NCI-H128 (cell line): ENCODE results near the gene FUT8.

Source experiments
- DNase-seq: peaks from one replicate; lab custom pipeline; 2025; ENCODE audit not compliant: unreplicated experiment; lab: John Stamatoyannopoulos, UW

FUT8 gene

GRCh38 chr14:65769151-65769550 is 356.6 kb downstream of the FUT8 start:
- DNase-seq = no peak

- DNase-seq = no peak
These were observed 358.2 kb downstream of the FUT8 start for GRCh38 chr14:65770681-65771080.

DNA sequence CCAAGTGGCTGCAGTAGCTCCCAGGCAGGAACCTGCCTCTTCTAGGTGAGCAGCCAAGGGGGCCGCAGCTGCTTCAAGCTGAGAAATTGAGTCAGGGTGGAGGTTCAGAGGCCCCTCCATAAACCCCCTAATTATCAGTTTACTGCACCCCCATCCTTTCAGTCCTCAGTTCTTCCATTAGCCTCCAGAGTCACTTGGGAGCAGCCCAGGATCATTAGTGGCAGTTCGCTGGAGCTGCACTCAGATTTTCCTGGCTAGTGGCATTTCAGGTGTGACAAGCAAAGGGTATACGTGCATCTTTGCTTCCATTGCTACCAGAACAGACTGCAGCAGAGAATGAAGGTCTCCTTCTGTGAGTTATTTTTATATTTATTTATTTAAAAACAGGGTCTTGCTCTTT is 358.7 kb downstream of the FUT8 start:
- no peak for DNase-seq

DNA sequence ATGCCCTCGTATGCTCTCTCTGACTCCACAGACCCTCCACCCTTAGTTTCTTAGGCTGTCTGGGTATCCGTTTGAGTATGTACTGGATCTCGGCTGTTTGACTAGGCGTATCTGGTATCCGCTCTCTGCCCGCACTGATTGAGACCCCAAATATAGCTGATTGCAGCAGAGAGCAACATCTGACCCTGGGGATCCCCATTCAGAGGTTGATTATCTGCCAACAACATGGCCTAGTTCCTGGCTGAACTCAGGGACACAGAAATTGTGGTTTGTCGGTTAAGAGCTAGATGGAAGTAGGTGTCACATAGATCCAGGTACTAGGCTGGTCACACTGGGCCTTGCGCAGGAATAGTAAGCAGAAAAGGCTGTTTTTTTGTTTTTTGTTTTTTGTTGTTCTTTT is 359.9 kb downstream of the FUT8 start:
- no peak for DNase-seq

DNA sequence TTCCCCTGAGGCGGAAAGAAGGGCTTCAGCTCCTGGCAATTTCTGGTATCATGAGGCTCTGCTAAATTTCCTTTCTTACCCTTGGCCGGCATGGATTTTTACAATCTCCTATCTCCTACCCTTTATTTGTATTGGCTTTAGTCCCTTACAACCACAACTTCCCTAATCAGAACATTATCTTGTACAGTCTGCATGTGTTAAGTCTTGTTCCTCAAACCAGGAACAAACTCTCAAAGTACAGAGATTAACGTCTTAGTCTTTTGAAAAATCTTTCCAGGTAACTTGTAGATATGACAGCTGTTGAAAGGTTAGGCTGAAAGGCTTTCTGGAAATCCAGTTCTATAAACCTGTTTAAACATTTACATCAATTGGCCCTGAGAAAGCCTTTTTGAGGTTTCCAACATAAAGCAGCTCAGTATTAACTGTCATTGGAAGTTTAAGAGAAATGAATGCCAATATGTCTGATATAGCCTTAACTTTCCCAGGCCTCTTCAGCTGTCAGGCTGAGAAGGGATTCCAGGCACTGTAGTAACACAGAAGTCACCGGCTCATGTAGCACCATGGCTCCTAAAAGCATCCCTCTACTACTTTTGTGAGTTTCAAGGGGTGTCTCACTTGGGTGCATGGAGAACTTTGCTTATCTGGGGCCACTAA is 360.5 kb downstream of the FUT8 start:
- no peak for DNase-seq

DNA sequence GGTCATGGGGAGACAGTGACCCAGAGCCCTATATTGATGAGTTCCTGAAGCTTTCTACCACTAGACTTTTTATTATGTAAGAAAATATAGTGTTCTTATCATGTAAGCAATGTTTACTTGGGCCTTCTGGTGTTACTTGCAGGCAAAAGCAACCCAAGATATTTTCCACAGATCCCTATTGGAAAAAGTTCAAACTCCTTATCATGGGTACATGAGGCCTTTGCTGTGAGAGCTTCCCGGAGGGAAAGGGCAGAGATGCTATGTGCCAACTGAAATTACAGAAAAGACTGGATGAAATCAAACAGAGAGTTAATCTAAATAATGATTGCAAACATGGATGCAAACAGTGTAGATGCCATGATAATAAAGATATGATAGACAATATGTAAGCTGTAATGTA is 361.5 kb downstream of the FUT8 start:
- no peak for DNase-seq

DNA sequence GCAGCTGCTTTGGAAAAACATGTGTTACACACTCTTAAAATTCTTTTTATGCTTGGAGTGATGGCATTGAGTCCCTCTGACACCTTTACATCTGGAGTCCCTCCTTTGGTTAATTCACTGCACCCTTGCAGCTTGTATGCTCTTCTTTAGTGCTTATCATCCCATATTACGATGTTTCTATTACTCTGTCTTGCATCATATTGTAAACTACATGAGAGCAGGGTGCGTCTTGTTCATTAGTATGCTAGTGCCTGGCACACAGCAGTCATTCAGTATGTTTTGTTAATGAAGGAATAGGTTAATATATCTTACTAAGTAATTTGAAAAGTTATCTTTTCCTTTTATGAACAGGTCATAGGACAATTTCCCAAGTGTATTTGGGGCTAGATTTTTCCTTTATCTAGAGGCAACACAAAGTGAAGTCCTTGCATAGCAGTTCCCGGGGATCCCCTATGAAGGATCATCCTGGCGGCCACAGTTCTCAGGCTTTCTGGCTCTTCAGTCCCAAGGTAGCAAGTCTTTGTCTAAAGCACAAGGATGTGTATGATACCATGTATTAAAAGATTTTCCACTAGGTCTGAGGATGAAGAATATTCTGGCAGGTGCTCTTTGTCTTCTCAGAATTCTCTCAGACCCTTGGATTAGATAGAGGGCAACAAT is 363.8 kb downstream of the FUT8 start:
- no peak for DNase-seq

DNA sequence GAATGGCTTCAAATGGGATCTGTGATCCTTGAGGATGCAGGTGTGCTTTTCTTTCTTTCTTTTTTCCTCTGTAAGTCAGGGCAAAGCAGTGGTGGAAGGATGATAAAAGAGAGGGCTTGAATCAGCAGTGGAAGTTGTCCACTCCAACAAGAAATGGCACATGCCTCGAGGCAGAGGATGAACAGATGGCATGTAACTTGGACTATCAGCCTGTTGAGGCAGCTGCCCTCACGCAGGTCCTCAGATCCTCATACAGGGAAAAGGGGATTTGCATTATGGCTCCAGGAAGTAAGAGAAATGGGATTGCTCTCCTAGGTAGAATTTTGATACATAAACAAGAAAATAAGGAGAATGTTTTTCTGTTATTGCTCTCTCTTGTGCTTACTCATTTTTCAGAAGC is 368.0 kb downstream of the FUT8 start:
- no peak for DNase-seq

- no peak for DNase-seq
These were observed 370.6 kb downstream of the FUT8 start for GRCh38 chr14:65783101-65783500.

DNA sequence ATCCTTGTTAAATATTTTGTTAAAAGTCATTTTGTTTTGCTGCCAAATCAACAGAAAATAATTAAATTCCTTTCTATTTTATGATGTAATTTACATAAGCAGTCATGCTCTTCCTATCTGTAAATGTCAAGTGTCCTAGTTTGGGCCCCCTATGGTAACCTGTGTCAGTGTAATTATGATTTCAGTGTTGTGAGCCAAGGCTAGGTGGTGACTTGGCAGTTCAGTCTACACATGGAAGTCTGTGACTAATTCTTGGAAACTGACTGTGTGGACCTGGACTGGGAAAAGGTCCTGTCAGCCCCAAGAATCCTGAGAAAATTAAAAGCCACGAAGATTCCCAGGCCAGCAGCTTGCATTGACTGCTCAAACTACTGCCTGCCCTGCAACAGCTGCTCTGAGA is 371.0 kb downstream of the FUT8 start:
- no peak for DNase-seq

GRCh38 chr14:65784574-65784973 is 372.0 kb downstream of the FUT8 start:
- no peak for DNase-seq

- DNase-seq = no peak
These were observed 374.9 kb downstream of the FUT8 start for GRCh38 chr14:65787461-65787860.

DNA sequence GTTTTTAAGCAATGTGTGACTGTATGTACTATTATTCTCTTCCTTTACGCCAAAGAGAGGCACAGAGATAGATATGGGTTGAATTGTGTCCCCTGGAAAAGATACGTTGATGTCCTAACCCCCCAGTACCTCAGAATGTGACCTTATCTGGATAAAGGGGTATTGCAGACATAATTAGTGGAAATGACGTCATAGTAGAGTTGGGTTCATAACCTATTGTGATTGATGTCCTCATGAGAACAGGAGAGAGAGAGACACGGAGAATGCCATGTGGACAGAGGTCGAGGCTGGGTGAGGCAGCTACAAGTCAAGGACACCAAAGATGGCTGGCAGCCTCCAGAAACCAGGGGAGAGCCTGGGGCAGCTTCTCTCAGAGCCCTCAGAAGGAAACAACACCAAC is 376.3 kb downstream of the FUT8 start:
- no peak for DNase-seq

GRCh38 chr14:65789363-65789762 is 376.8 kb downstream of the FUT8 start:
- DNase-seq = no peak

GRCh38 chr14:65790172-65790815 is 377.8 kb downstream of the FUT8 start:
- no peak for DNase-seq

DNA sequence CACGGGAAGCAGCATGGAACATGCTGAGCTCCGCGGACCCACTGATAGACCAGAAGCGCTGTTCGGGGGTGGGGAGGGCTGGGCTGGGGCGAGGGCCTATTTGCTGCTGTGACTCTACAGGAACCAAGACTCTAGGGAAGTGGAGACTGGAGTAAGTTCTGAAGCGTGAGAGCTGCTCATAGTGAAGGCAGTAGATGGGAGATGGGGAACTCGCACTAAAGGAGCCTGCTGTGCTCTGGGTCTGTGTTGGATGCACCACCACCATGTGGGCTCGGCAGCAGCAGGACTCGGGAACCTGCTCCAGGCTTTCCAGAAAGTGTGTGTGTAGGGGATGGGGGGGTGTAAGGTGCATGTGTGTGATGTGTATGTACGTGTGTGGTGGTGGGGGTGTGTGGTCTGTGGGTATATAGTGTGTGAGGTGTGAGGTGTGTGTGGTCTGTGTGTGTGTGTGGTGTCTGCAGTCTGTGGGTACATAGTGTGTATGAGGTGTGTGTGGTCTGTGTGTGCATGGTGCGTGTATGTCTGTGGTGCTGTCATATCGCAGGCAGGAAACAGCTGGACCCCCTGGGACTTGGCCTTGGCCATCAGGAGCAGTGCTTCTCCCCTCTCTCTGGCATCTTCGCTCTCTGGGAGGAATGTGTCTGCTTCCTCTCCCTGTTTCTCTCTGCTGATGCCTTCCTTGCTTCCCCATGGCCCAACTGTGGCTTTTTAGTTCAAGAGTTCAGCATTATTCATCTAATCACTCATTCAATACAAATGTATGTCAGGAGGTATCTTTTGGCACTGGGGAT is 378.9 kb downstream of the FUT8 start:
- DNase-seq = no peak

DNA sequence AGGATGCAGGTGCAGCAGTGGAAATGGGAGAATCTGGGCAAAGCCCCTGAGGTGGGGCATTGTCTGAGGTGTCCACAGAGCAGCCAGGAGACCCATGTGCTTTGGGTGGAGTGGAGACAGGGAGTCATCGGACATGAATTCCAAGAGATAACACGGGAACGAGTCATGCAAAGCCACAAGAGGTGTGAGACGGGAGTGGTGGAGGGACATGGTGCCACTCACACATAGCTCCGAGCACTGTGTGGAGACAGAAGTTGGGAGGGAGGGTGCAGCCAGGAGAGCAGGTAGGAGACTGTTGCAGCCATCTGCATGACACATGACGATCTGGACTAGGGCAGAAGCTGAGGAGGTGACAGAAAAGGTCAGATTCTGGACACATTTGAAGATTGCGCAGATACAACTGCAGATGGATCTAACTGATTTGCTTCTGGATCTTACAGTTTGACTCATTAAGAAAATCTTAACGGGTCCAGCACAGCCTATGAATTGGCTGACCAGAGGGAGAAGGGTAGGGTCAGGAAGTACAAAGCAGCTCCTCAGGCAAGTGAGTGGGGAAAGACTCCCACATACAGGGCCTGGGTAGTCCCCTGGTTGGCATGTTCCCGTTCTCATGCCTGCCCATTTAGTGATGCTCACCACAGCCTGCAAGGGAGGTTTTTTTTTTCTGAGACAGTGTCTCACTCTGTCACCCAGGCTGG is 379.8 kb downstream of the FUT8 start:
- no peak for DNase-seq
